ENCODE measurements around the gene EHD3.

The EHD3 gene

GRCh38 chr2:31223026-31223425 is 10.9 kb upstream of the EHD3 start:
- H3K4me1 Mint-ChIP-seq, result peaks cover 5% of the 10 kb centered on the region
- no peak overlapping the region for H3K4me3 Mint-ChIP-seq
- no peaks in the 10 kb centered on the region for H3K9me3 Mint-ChIP-seq
- H3K36me3 Mint-ChIP-seq, result no peaks in the 10 kb centered on the region
- H3K27ac Mint-ChIP-seq, result no peak overlapping the region
- no peak for ATAC-seq
- no peak for DNase-seq (ENCODE audit: low spot score in 2 of 2)

GRCh38 chr2:31223749-31224148 is 10.2 kb upstream of the EHD3 start:
- Mint-ChIP-seq H3K4me1 (peaks cover 5% of the 10 kb centered on the region), H3K9me3 (no peaks in the 10 kb centered on the region), H3K36me3 (no peaks in the 10 kb centered on the region), H3K4me3 (no peak overlapping the region), H3K27ac (no peak overlapping the region)
- ATAC-seq, result no peak
- DNase-seq (ENCODE audit: low spot score in 2 of 2), result no peak

GRCh38 chr2:31226266-31226665 is 7.7 kb upstream of the EHD3 start:
- H3K9me3 Mint-ChIP-seq, result no peaks in the 10 kb centered on the region
- ATAC-seq, result no peak
- peaks cover 4% of the 10 kb centered on the region for H3K4me1 Mint-ChIP-seq
- no peaks in the 10 kb centered on the region for H3K36me3 Mint-ChIP-seq
- H3K27ac Mint-ChIP-seq, result no peak overlapping the region
- H3K4me3 Mint-ChIP-seq, result no peak overlapping the region
- DNase-seq (ENCODE audit: low spot score in 2 of 2), result no peak

- Mint-ChIP-seq H3K4me3 (no peak overlapping the region), H3K9me3 (no peaks in the 10 kb centered on the region), H3K27ac (no peak overlapping the region), H3K36me3 (no peaks in the 10 kb centered on the region), H3K4me1 (no peaks in the 10 kb centered on the region)
- no peak for DNase-seq (ENCODE audit: low spot score in 2 of 2)
- ATAC-seq, result no peak
Observed at GRCh38 chr2:31227110-31227509, 6.8 kb upstream of the EHD3 start.

GRCh38 chr2:31227711-31228125 is 6.2 kb upstream of the EHD3 start:
- no peak overlapping the region for H3K27ac Mint-ChIP-seq
- no peak for ATAC-seq

GRCh38 chr2:31228717-31229116 is 5.2 kb upstream of the EHD3 start:
- Mint-ChIP-seq H3K4me3 (no peak overlapping the region), H3K36me3 (no peaks in the 10 kb centered on the region), H3K9me3 (no peaks in the 10 kb centered on the region), H3K27ac (no peak overlapping the region), H3K4me1 (peaks cover 8% of the 10 kb centered on the region)
- no peak for ATAC-seq
- no peak for DNase-seq (ENCODE audit: low spot score in 2 of 2)

More at GRCh38 chr2:31227711-31228125, 6.2 kb upstream of the EHD3 start:
- no peak for DNase-seq (ENCODE audit: low spot score in 2 of 2)
- no peaks in the 10 kb centered on the region for H3K9me3 Mint-ChIP-seq
- no peaks in the 10 kb centered on the region for H3K36me3 Mint-ChIP-seq
- no peak overlapping the region for H3K4me3 Mint-ChIP-seq
- H3K4me1 Mint-ChIP-seq, result no peaks in the 10 kb centered on the region

- ATAC-seq (no peak), DNase-seq (ENCODE audit: low spot score in 2 of 2) (no peak)
- Mint-ChIP-seq H3K9me3 (no peaks in the 10 kb centered on the region), H3K36me3 (no peaks in the 10 kb centered on the region), H3K4me3 (no peak overlapping the region), H3K4me1 (peaks cover 14% of the 10 kb centered on the region), H3K27ac (no peak overlapping the region)
Observed at GRCh38 chr2:31230751-31231150, 3.2 kb upstream of the EHD3 start.

- Mint-ChIP-seq H3K4me3 (no peak overlapping the region), H3K36me3 (no peaks in the 10 kb centered on the region), H3K9me3 (no peaks in the 10 kb centered on the region), H3K27ac (no peak overlapping the region), H3K4me1 (peaks cover 15% of the 10 kb centered on the region)
- DNase-seq (ENCODE audit: low spot score in 2 of 2), result no peak
- ATAC-seq, result no peak
Observed at GRCh38 chr2:31231571-31232302, 2.2 kb upstream of the EHD3 start.

GRCh38 chr2:31232586-31232985 is 1.4 kb upstream of the EHD3 start:
- Mint-ChIP-seq H3K4me1 (peaks cover 19% of the 10 kb centered on the region), H3K27ac (no peak overlapping the region)
- ATAC-seq, result no peak

GRCh38 chr2:31233231-31233630 is 721 bp upstream of the EHD3 start:
- DNase-seq (ENCODE audit: low spot score in 2 of 2) (no peak), ATAC-seq (no peak)
- no peaks in the 10 kb centered on the region for H3K9me3 Mint-ChIP-seq
- peak overlapping the region; percentile 66 for H3K4me3 Mint-ChIP-seq
- no peaks in the 10 kb centered on the region for H3K36me3 Mint-ChIP-seq
- H3K27ac Mint-ChIP-seq, result no peak overlapping the region
- peaks cover 19% of the 10 kb centered on the region for H3K4me1 Mint-ChIP-seq

More at GRCh38 chr2:31232586-31232985, 1.4 kb upstream of the EHD3 start:
- Mint-ChIP-seq H3K9me3 (no peaks in the 10 kb centered on the region), H3K4me3 (no peak overlapping the region), H3K36me3 (no peaks in the 10 kb centered on the region)
- DNase-seq (ENCODE audit: low spot score in 2 of 2), result no peak

- H3K9me3 Mint-ChIP-seq, result no peaks in the 10 kb centered on the region
- H3K36me3 Mint-ChIP-seq, result no peaks in the 10 kb centered on the region
- no peak overlapping the region for H3K27ac Mint-ChIP-seq
- no peak for ATAC-seq
- H3K4me3 Mint-ChIP-seq, result peak overlapping the region; percentile 66
- peaks cover 19% of the 10 kb centered on the region for H3K4me1 Mint-ChIP-seq
- no peak for DNase-seq (ENCODE audit: low spot score in 2 of 2)
Observed at GRCh38 chr2:31234683-31235503, 941 bp downstream of the EHD3 start.

- Mint-ChIP-seq H3K9me3 (no peaks in the 10 kb centered on the region), H3K4me1 (peaks cover 19% of the 10 kb centered on the region), H3K36me3 (no peaks in the 10 kb centered on the region), H3K4me3 (peak overlapping the region; percentile 66), H3K27ac (no peak overlapping the region)
- DNase-seq (ENCODE audit: low spot score in 2 of 2) (no peak), ATAC-seq (no peak)
Observed at GRCh38 chr2:31235504-31235902, 1.6 kb downstream of the EHD3 start.

- ATAC-seq (no peak), DNase-seq (ENCODE audit: low spot score in 2 of 2) (no peak)
- Mint-ChIP-seq H3K9me3 (no peaks in the 10 kb centered on the region), H3K27ac (no peak overlapping the region), H3K4me3 (no peak overlapping the region), H3K36me3 (no peaks in the 10 kb centered on the region), H3K4me1 (peaks cover 19% of the 10 kb centered on the region)
Observed at GRCh38 chr2:31236433-31237205, 2.7 kb downstream of the EHD3 start.

- no peaks in the 10 kb centered on the region for H3K9me3 Mint-ChIP-seq
- no peak overlapping the region for H3K27ac Mint-ChIP-seq
- ATAC-seq (no peak), DNase-seq (ENCODE audit: low spot score in 2 of 2) (no peak)
- H3K4me1 Mint-ChIP-seq, result peaks cover 19% of the 10 kb centered on the region
- H3K4me3 Mint-ChIP-seq, result no peak overlapping the region
- H3K36me3 Mint-ChIP-seq, result no peaks in the 10 kb centered on the region
Observed at GRCh38 chr2:31237348-31238017, 3.5 kb downstream of the EHD3 start.

Measured in stimulated activated effector memory CD8-positive, alpha-beta T cell treated with anti-CD3 and anti-CD28 coated beads, Interleukin-12 subunit alpha, Interleukin-12 subunit beta, amount 100 ng/mL, for 72 hours (primary cell).